PC-9 (cell line): ENCODE measurements around the gene CREB1.

Experiments
- CTCF ChIP-seq: fragments of 200-600 bp; sonication (generic); conservative IDR thresholded peaks from 2 replicates; pipeline ENCODE4 v1.6.1; 2017; ENCODE audit warnings: mixed run types, antibody characterized with exemption, mild to moderate bottlenecking, moderate library complexity
- EZH2 ChIP-seq: fragments of 200-600 bp; sonication (generic); IDR thresholded peaks from 2 replicates; pipeline ENCODE4 v1.8.0; 2017; ENCODE audit warnings: antibody characterized with exemption, low read depth

- TF ChIP-seq CTCF (no peak), EZH2 (no peak)
Measured at GRCh38 chr2:207528980-207529329, 807 bp upstream of the CREB1 start.
